IMR-90 (cell line): ENCODE measurements around the gene SESN1.
"Not testable (repeated sequence)": the region's sequence is repeated elsewhere in the genome, so short reads cannot be mapped to it uniquely, and the experiment has no call there.

Experiments
- BHLHE40 ChIP-seq: fragments of 150-350 bp; IDR thresholded peaks from 2 replicates; pipeline ENCODE4 v1.6.1; 2016; ENCODE audit warnings: mild to moderate bottlenecking, low read depth, low read length
- CEBPB ChIP-seq: IDR thresholded peaks from 2 replicates; pipeline ENCODE4 v1.6.1; 2012; ENCODE audit warnings: low read depth, low read length, improper control_type of control experiment
- ELK1 ChIP-seq: fragments of 150-350 bp; IDR thresholded peaks from 2 replicates; pipeline ENCODE4 v1.6.1; 2016; ENCODE audit warnings: low read depth, mild to moderate bottlenecking, low read length, moderate library complexity, borderline replicate concordance
- FOS ChIP-seq: fragments of 150-350 bp; IDR thresholded peaks from 2 replicates; pipeline ENCODE4 v1.6.1; 2016; ENCODE audit warnings: low read depth, low read length
- MAFK ChIP-seq: IDR thresholded peaks from 2 replicates; pipeline ENCODE4 v1.6.1; 2012; ENCODE audit warnings: low read depth, low read length, improper control_type of control experiment
- MAZ ChIP-seq: IDR thresholded peaks from 2 replicates; pipeline ENCODE4 v1.6.1; 2012; ENCODE audit warnings: low read depth, mild to moderate bottlenecking, low read length, improper control_type of control experiment, moderate library complexity, borderline replicate concordance
- MXI1 ChIP-seq: IDR thresholded peaks from 2 replicates; pipeline ENCODE4 v1.6.1; 2012; ENCODE audit warnings: low read depth, mild to moderate bottlenecking, low read length, moderate library complexity, borderline replicate concordance
- POLR2A ChIP-seq: IDR thresholded peaks from 2 replicates; pipeline ENCODE4 v1.6.1; 2012; ENCODE audit warnings: mild to moderate bottlenecking, low read depth, low read length
- RFX5 ChIP-seq: IDR thresholded peaks from 2 replicates; pipeline ENCODE4 v1.8.0; 2012; ENCODE audit warnings: low read depth, mild to moderate bottlenecking, low read length, moderate library complexity
- SMC3 ChIP-seq: fragments of 150-350 bp; IDR thresholded peaks from 2 replicates; pipeline ENCODE4 v1.6.1; 2016; ENCODE audit warnings: low read depth, mild to moderate bottlenecking, antibody characterized with exemption, low read length, moderate library complexity
- USF2 ChIP-seq: fragments of 150-350 bp; IDR thresholded peaks from 2 replicates; pipeline ENCODE4 v1.6.1; 2017; ENCODE audit warnings: mild to moderate bottlenecking, antibody characterized with exemption, low read length, low read depth
- TF ChIP-seq, protein P1 (sequence below): conservative IDR thresholded peaks from 2 replicates; pipeline ENCODE4 v1.5.1; 2012; ENCODE audit warnings: mild to moderate bottlenecking, low read depth, low read length, improper control_type of control experiment

DNA sequence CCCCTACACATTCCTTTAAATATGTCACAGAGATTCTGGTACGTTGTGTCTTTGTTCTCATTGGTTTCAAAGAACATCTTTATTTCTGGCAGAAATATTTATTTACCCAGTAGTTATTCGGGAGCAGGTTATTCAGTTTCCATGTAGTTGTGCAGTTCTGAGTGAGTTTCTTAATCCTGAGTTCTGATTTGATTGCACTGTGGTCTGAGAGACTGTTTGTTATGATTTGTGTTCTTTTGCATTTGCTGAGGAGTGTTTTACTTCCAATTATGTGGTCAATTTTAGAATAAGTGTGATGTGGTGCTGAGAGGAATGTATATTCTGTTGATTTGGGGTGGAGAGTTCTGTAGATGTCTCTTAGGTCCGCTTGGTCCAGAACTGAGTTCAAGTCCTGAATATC, 18.0 kb upstream of the SESN1 start:
- TF ChIP-seq SMC3, POLR2A, MAZ, MAFK, CEBPB, USF2, ELK1, MXI1, RFX5, FOS, BHLHE40: not testable (repeated sequence)
- TF ChIP-seq, protein P1, sequence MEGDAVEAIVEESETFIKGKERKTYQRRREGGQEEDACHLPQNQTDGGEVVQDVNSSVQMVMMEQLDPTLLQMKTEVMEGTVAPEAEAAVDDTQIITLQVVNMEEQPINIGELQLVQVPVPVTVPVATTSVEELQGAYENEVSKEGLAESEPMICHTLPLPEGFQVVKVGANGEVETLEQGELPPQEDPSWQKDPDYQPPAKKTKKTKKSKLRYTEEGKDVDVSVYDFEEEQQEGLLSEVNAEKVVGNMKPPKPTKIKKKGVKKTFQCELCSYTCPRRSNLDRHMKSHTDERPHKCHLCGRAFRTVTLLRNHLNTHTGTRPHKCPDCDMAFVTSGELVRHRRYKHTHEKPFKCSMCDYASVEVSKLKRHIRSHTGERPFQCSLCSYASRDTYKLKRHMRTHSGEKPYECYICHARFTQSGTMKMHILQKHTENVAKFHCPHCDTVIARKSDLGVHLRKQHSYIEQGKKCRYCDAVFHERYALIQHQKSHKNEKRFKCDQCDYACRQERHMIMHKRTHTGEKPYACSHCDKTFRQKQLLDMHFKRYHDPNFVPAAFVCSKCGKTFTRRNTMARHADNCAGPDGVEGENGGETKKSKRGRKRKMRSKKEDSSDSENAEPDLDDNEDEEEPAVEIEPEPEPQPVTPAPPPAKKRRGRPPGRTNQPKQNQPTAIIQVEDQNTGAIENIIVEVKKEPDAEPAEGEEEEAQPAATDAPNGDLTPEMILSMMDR: not testable (repeated sequence)
